Activated naive CD8-positive, alpha-beta T cell treated with anti-CD3 and anti-CD28 coated beads, Interleukin-2, amount 50 U/mL, for 24 hours (primary cell): ENCODE results near the gene HOXD9.

Source experiments
- ATAC-seq: fragments of 150-1000 bp; cut with Tn5 transposase; one replicate; pipeline ENCODE4 v1.10.0; 2021
- DNase-seq: peaks from one replicate; pipeline ENCODE4 v3.0.0; 2021
- H3K27ac Mint-ChIP-seq: one replicate; pipeline ENCODE4 v1.8.0; 2021; ENCODE audit warnings: mild to moderate bottlenecking, mixed read lengths
- H3K27me3 Mint-ChIP-seq: one replicate; pipeline ENCODE4 v1.8.0; 2021; ENCODE audit warnings: mixed read lengths
- H3K36me3 Mint-ChIP-seq: one replicate; pipeline ENCODE4 v1.8.0; 2021; ENCODE audit warnings: low read depth, mixed read lengths
- H3K4me1 Mint-ChIP-seq: one replicate; pipeline ENCODE4 v1.8.0; 2021; ENCODE audit warnings: mixed read lengths
- H3K4me3 Mint-ChIP-seq: one replicate; pipeline ENCODE4 v1.8.0; 2021; ENCODE audit warnings: mild to moderate bottlenecking, moderate library complexity, mixed read lengths
- H3K9me3 Mint-ChIP-seq: one replicate; pipeline ENCODE4 v1.8.0; 2021; ENCODE audit warnings: mixed read lengths

Gene HOXD9

DNA sequence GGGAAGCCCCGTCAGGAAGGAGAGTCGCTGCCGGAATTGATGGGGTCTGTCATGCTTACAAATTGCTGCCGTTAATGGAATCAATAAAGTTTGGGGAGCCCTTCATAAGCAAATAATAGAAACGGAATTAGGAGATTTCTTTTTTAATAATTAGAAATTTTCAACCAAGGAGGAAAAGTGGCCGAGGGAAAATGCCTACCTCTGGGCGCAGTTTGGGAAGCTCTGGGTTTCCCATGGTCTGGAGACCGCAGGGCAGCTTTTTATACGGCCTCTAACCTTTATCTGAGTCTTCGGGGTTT, 40.0 kb upstream of the HOXD9 start:
- ATAC-seq, result no peak
- no peak for DNase-seq
- H3K36me3 Mint-ChIP-seq, result peaks cover 35% of the 10 kb centered on the region
- peaks cover 30% of the 10 kb centered on the region for H3K9me3 Mint-ChIP-seq
- peaks cover 32% of the 10 kb centered on the region for H3K4me1 Mint-ChIP-seq
- no peak overlapping the region for H3K27ac Mint-ChIP-seq
- no peak overlapping the region for H3K4me3 Mint-ChIP-seq
- peaks cover 85% of the 10 kb centered on the region for H3K27me3 Mint-ChIP-seq

DNA sequence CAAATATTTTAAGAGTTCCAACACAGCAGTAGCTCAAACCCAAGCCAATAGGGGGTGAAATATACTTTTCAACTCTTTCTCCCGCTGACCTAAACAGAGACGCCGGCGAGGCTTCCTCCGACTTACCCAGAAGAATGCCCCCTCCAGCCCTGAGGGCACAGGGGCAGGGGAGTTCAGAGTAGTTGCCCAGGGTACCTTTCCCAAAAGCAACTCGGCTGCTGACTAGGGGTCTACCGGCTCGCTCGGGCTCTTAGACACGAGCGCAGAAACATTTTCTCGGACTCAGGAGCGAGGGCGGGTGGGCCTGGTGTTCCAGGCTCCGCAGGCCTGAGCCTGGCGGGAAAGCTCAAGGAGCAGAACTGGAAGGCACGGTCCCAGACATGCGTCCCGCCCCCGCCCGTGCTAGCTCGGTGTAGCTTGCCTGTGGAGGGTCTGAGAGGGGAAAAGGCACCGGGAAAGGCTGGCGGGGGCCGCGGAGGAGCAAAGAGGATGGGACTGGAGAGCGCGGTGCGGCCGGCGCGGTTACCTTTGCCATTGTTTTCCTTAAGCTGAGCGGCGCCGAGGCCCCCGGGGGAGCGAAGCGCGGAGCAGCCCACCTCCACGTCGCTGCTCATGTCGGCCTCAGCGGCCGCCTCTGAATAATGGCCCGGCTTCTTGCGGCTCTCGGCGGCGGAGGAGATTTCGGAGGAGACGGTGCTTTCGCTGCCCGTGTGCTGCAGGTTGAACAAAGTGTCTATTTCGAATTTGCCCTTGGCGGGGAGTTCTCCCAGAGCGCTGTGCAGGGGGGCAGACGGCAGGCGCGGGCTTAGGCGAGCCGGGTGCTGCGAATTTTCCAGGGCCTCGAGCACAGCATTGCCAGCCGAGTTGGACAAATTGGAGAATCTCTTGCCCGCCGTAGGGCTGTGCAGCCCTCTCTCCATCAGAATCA, 39.4 kb upstream of the HOXD9 start:
- Mint-ChIP-seq H3K4me3 (no peak overlapping the region), H3K36me3 (peaks cover 35% of the 10 kb centered on the region), H3K27me3 (peaks cover 87% of the 10 kb centered on the region), H3K27ac (peak overlapping the region; percentile 52), H3K9me3 (peaks cover 30% of the 10 kb centered on the region), H3K4me1 (peaks cover 32% of the 10 kb centered on the region)
- DNase-seq, result no peak
- no peak for ATAC-seq

- H3K4me1 Mint-ChIP-seq, result peaks cover 31% of the 10 kb centered on the region
- peak within 1 kb of the TSS; percentile 26 for H3K4me3 Mint-ChIP-seq
- peak within 1 kb of the TSS; percentile 52 for H3K27ac Mint-ChIP-seq
- H3K27me3 Mint-ChIP-seq, result peaks cover 87% of the 10 kb centered on the region
- H3K9me3 Mint-ChIP-seq, result peaks cover 23% of the 10 kb centered on the region
- ATAC-seq, result no peak
- DNase-seq, result no peak
- H3K36me3 Mint-ChIP-seq, result peaks cover 33% of the 10 kb centered on the region
These were observed 38.7 kb upstream of the HOXD9 start, which contains the start of gene EVX2 for GRCh38 chr2:176083796-176084261. Gene EVX2, minus strand, starts transcription at chr2:176083962. Its CDS starts 186 bp downstream, at chr2:176083776.

DNA sequence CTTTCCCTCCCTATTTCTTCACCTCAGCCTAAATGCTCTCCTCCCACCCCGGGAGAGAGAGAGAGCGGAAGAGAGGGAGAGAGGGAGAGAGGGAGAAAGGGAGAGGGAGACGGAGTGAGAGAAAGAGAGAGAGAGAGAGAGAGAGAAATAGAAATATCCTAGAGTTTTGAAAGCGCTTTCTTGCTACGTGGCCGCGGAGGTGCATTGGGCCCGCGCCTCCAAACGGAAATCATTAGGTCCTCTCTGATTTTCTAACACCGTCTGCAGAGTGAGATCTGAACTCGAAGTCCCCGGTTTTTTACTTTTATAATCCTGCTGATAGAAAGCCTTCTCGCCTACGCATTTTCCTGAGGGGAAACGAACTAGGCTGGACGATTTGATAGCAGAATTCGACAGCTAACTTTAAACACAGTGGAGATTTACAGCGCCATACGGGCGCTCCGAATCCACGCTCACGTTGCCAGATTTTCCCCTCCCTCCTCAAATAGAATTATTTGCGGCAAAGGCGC, 37.9 kb upstream of the HOXD9 start:
- peaks cover 18% of the 10 kb centered on the region for H3K9me3 Mint-ChIP-seq
- peaks cover 24% of the 10 kb centered on the region for H3K4me1 Mint-ChIP-seq
- H3K27ac Mint-ChIP-seq, result peak overlapping the region; percentile 22
- no peak overlapping the region for H3K4me3 Mint-ChIP-seq
- peaks cover 27% of the 10 kb centered on the region for H3K36me3 Mint-ChIP-seq
- H3K27me3 Mint-ChIP-seq, result peaks cover 86% of the 10 kb centered on the region
- ATAC-seq, result no peak
- no peak for DNase-seq

DNA sequence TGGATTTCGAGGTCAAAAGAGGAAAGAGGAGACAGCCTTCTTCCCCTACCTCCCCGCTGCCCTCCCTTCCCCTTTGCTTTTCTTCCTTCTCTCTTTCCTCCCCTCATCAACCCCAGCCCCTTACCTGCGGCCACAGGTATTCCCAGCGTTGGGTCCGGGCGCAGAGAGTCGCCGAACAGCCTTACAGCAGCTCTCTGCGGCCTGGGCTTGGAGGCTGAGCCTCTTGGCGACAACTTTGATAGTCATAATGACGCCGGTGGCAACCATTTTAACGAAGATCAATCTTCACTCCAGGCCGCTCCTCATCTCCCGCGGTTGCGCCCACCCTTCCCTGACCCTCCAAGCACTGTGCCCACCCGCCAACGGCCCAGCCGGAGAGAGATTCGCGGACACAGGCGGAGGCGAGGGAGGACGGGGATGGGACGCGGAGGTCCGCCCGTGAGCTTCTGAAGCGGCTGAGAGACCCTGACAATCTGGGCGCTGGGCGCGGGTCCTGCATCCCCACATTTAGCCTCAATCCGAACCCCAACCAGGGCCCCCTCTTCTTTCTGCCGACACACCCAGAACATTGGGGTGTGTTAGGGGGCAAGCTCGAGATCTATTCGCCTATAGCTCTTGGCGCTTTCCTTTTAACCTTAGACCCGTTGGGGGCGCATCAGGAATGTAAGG, 37.3 kb upstream of the HOXD9 start:
- H3K27ac Mint-ChIP-seq, result peak overlapping the region; percentile 22
- ATAC-seq (no peak), DNase-seq (no peak)
- H3K9me3 Mint-ChIP-seq, result peaks cover 18% of the 10 kb centered on the region
- H3K4me1 Mint-ChIP-seq, result peaks cover 24% of the 10 kb centered on the region
- H3K36me3 Mint-ChIP-seq, result peaks cover 27% of the 10 kb centered on the region
- H3K27me3 Mint-ChIP-seq, result peaks cover 91% of the 10 kb centered on the region
- no peak overlapping the region for H3K4me3 Mint-ChIP-seq

DNA sequence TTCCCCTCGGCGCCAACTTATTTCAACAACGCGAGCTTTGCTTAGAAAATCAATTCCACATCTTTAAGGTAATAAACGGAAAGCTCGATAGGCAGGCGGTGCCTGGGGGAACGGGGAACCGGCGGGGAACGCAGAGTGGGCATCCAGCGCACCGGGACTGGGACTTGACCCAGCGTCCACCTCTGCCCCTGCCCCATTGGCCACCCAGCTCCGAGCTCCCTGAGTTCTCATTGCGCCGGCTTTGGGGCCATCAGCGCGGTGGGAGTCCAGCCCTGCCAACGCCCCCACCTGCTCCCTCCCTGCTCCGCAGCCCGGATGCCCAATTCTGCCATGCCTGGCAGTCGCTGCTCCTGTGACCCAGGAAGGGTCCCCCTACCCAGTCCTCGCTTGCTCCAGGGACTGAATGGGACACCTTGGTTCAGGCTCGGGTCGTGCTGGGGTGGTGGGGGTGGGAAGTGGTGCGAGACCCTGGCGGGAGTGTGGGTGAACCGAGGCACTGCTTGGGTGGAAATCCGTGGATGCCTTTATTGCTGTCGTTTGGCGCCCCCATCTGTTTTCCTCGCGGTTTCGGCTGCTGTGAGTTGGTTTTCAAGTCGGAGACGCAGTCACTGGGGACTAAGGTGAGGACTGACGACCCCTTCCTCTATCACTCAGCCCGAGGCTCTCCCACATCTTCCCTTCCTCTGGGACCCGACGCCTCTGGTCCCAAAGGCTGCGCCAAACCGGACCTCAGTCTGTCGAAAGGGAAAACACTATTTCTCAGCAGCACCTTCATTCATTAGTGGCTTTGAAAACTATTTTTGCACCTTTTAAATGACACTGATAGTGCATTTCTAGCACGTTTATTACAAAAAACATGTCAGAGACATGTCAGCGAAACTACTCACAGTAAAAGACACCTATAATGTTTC, 36.4 kb upstream of the HOXD9 start:
- ATAC-seq, result no peak
- Mint-ChIP-seq H3K27me3 (peaks cover 97% of the 10 kb centered on the region), H3K4me3 (no peak overlapping the region), H3K27ac (no peak overlapping the region), H3K9me3 (peaks cover 17% of the 10 kb centered on the region), H3K4me1 (peaks cover 20% of the 10 kb centered on the region), H3K36me3 (peaks cover 25% of the 10 kb centered on the region)
- no peak for DNase-seq

GRCh38 chr2:176087330-176088047, 35.0 kb upstream of the HOXD9 start:
- H3K27me3 Mint-ChIP-seq, result peaks cover 95% of the 10 kb centered on the region
- no peak overlapping the region for H3K27ac Mint-ChIP-seq
- DNase-seq, result no peak
- ATAC-seq, result no peak
- peaks cover 19% of the 10 kb centered on the region for H3K36me3 Mint-ChIP-seq
- no peak overlapping the region for H3K4me3 Mint-ChIP-seq
- peaks cover 16% of the 10 kb centered on the region for H3K4me1 Mint-ChIP-seq
- H3K9me3 Mint-ChIP-seq, result peaks cover 11% of the 10 kb centered on the region

DNA sequence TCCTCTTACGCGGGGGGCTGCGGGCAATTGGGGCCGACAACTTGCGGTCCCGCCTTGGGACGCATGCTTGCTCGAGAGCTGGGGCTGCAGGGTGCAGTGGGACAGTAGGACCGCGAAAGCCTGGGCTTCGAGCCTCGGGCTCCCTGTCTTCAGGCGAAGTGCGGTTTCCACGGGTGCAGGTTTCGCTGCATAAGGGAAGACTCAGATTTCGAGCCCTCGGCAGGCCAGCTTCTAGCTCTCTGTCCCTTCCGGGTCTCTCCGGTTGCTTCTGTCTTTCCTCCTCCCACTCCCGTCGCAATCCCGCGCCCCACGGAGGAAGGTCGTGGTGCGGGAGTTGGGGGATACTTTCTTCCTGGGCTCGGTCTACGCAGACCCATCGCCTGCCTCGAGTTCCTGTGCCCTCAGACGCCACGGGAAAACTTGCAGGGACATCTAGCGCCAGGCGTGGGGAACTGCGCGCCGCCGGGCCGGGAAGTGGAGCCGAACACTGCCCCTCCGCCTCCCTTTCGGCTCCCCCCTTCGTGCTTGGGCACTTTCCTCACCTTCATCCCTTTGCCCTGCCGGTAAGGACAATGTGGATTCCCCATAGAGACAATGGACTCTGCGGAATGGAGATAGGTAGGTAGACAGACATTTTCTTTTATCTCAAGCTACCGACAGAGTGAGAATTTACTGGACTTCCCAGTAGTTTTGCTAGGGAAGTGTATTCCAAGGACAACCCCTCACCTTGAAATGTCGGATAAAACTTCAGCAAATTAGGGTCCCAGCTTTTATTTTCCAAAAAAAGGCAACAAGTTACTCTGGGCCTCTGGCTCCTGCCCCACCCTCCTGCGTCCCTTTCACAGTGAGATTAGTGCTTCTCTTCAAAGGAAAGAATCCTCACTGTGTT, 34.2 kb upstream of the HOXD9 start:
- H3K27ac Mint-ChIP-seq, result no peak overlapping the region
- peaks cover 90% of the 10 kb centered on the region for H3K27me3 Mint-ChIP-seq
- no peak for DNase-seq
- peaks cover 13% of the 10 kb centered on the region for H3K36me3 Mint-ChIP-seq
- H3K4me3 Mint-ChIP-seq, result peak overlapping the region; percentile 38
- peaks cover 11% of the 10 kb centered on the region for H3K9me3 Mint-ChIP-seq
- no peak for ATAC-seq
- peaks cover 19% of the 10 kb centered on the region for H3K4me1 Mint-ChIP-seq

DNA sequence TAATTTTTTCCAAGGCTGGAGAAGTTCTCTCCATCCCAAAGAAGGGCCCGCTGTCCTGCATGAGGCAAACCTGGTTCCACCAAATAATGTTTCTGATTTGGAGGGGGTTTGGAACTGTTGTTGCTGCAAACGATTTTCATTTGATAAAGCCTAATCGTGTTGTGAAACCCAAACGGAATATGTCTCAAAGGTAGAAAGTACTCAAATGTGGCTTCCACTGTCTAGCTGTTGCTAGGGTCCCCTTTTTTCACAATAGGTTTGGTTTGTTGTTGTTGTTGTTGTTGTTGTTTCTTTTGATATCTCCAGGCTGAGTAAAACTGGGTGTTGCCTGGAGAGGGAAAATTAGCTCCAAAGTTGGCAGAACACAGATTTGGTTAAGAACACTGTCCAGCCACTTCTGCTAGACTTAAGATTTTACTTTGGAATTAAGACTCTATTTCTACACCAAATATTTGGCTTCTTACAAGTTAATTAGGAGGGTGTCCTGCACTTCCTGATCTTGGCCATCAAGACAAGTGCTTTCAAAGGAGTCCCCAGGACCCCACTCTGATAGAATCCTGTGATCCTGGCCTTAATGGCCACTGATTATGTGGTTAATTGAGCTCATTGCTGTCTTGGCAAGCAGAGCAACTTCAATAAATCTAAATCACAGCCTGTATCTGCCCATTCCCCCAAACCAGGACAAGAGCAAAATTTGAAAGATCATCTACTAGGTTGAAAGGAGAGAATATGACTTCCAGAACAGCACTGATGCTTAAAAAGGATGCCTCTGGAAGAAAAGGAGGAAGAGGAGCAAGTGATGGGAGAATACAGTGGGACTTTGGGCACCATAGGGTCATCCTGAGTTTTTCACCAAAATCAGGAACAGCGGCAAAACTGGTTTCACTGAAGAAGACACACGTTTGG, 33.3 kb upstream of the HOXD9 start:
- Mint-ChIP-seq H3K9me3 (peaks cover 4% of the 10 kb centered on the region), H3K36me3 (peaks cover 6% of the 10 kb centered on the region), H3K27me3 (peaks cover 90% of the 10 kb centered on the region), H3K4me1 (peaks cover 22% of the 10 kb centered on the region), H3K4me3 (no peak overlapping the region), H3K27ac (no peak overlapping the region)
- no peak for ATAC-seq
- DNase-seq, result no peak

- no peak for DNase-seq
- Mint-ChIP-seq H3K36me3 (peaks cover 6% of the 10 kb centered on the region), H3K27ac (no peak overlapping the region), H3K4me1 (peaks cover 19% of the 10 kb centered on the region), H3K27me3 (peaks cover 90% of the 10 kb centered on the region), H3K9me3 (no peaks in the 10 kb centered on the region), H3K4me3 (no peak overlapping the region)
- ATAC-seq, result no peak
These were observed 32.6 kb upstream of the HOXD9 start for GRCh38 chr2:176089843-176090395.

DNA sequence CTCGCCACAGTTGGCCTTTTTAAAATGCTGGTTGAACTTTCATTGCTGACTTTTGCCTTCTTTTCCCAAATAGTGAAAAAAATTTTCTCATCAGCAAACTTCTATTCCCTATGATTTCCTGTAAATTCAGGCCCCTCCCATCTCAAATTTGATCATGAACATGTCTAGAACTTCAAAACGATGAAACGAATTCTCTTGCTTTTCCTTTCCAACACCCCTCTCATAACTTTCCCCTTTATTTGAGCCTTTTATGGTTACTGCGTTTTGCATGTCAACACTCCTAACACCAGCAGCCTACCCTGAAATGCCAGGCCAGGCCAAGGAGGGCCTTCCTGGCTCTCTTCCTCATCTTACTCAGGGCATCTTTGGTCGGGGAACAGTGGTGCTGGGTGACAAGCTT, 31.7 kb upstream of the HOXD9 start:
- no peak for ATAC-seq
- peaks cover 91% of the 10 kb centered on the region for H3K27me3 Mint-ChIP-seq
- H3K4me3 Mint-ChIP-seq, result no peak overlapping the region
- no peak for DNase-seq
- H3K4me1 Mint-ChIP-seq, result peaks cover 19% of the 10 kb centered on the region
- peaks cover 6% of the 10 kb centered on the region for H3K36me3 Mint-ChIP-seq
- H3K27ac Mint-ChIP-seq, result no peak overlapping the region
- H3K9me3 Mint-ChIP-seq, result no peaks in the 10 kb centered on the region
